ENCODE data around the gene BCORL1.

Gene BCORL1, protein sequence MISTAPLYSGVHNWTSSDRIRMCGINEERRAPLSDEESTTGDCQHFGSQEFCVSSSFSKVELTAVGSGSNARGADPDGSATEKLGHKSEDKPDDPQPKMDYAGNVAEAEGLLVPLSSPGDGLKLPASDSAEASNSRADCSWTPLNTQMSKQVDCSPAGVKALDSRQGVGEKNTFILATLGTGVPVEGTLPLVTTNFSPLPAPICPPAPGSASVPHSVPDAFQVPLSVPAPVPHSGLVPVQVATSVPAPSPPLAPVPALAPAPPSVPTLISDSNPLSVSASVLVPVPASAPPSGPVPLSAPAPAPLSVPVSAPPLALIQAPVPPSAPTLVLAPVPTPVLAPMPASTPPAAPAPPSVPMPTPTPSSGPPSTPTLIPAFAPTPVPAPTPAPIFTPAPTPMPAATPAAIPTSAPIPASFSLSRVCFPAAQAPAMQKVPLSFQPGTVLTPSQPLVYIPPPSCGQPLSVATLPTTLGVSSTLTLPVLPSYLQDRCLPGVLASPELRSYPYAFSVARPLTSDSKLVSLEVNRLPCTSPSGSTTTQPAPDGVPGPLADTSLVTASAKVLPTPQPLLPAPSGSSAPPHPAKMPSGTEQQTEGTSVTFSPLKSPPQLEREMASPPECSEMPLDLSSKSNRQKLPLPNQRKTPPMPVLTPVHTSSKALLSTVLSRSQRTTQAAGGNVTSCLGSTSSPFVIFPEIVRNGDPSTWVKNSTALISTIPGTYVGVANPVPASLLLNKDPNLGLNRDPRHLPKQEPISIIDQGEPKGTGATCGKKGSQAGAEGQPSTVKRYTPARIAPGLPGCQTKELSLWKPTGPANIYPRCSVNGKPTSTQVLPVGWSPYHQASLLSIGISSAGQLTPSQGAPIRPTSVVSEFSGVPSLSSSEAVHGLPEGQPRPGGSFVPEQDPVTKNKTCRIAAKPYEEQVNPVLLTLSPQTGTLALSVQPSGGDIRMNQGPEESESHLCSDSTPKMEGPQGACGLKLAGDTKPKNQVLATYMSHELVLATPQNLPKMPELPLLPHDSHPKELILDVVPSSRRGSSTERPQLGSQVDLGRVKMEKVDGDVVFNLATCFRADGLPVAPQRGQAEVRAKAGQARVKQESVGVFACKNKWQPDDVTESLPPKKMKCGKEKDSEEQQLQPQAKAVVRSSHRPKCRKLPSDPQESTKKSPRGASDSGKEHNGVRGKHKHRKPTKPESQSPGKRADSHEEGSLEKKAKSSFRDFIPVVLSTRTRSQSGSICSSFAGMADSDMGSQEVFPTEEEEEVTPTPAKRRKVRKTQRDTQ (N-terminal part only)

DNA sequence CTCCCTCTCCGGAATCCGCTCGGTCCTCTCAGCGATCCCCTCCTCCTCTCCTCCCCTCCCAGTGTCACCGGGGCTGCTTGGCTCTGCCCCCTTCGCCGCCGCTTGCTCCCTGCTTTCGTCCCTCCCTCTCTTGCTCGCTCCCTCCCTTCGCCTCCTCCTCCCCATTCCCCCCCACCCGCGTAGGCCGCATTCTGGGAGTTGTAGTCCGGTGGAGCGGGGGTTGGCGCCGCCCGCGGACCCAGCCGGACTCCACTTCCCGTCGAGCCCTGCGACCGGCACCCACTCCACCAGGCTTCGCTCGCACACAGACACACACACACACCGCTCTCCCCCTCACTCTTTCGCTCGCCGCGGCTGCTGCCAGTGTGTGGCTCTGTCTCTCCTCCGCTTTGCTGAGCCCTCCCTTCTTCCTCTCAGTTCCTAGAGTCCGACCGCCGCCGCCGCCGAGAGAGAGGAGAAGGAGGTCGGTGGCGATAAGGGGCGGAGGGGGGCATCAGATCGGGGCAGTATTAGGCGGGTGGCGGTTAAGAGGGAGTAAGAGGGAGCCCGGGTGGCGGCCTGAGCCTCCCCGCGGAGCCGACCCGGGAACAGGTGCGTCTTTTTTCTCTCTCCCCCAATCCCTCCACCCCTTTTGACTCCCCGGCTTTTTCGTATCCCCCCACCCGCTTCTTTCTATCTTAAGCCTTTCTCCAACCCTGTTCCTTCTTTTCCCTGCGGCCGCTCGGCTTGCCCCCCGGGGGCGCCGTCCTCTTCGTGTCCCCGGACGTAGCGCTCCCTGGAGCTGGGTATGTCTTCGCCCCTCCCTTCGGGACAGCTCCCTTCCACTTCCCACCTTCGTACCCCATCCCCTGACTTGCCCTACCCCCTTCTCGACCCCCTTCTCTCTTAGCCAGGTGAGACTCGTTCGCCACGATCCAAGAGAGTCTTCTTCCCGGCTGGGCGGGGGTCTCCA is at the start of gene BCORL1:
Gene BCORL1, plus strand, starts transcription at position 336 of the 952 bp plus-strand sequence. CDS start 22,597 bp downstream, outside the sequence.
- peak; percentile 58 to 79 (median 72) for DNase-seq

DNA sequence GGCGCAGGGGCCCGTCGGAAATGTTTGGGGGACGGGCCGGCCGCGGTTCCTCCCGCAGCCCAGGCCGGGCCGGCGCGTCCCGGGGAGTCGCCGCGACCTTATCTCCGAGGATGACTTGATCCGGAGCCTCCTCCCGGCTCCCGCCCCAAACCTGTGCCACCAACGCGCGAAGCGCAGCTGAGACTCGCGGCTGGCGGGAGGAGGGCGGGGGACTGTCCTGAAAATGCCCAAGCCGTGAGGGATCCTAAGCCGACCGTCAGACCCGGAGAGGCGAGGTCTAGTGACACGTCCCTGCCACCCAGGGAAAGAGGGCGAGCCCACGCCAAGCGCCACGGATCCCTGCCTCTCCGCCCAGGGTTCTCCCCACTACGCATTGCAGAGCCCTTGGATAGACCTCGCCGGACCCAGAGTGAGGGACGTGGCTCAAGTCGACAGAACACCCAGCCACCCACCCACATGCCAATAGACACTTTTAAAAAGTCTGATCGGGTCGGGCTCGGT is 49.6 kb upstream of the BCORL1 start:
- peak in 1 of 4 experiments; percentile 1 for DNase-seq

DNA sequence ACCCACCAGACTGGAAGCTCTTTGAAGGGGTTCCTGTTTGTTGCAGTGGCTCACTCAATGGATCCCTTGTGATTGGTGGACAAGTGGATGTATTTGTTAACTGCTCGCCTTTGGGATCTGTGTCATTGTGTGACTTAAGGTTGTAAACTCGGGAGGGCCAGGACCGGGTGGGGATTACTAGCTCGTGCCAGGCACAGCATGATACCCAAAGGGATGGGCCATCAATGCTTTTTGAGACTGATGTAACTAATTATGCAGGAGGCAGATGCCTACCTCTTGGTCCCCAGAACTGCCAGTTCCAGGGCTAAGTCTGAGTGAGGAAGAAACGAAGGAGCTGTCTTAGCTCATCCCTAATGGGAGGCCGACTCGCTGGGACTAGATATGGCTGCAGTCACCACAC is 48.7 kb upstream of the BCORL1 start:
- DNase-seq, result no peak

DNA sequence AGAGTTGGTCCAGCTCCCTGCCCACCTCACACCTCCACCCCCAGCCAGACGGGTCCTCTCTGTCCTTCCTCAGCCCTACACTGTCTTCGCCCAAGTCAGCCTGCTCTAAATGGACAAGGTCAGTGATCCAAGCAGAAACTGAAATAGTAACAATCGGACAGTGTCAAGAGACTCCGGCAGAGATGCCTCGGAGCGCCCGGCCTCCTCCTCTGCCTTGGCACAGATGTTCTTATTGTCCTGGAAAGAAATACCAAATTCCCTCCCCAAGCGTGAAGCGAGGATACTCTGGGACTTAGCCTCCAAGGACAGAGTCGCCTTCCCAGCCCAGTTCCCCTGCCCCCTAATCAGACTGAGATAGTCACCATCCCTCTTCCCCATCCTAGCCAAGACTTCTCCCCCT is 48.0 kb upstream of the BCORL1 start:
- DNase-seq, result no peak

DNA sequence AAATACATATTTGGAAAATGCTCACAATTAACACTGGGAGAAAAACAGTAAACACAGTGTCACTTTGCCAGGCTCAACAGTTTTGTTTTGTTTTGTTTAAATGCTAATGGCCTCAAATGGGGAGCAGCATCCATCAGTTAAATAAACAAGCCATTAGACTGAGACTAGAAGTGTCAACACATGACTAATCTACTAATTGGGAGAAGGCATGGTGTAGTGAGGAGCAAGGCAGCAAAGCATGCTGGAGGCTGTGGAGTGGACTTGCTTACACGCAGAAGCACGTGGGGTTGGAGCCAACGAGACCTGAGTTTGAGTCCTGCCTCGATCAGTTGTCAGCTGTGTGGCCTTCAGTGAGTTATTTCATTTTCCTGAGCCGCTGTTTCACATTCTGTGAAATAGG is 47.5 kb upstream of the BCORL1 start:
- DNase-seq, result no peak

DNA sequence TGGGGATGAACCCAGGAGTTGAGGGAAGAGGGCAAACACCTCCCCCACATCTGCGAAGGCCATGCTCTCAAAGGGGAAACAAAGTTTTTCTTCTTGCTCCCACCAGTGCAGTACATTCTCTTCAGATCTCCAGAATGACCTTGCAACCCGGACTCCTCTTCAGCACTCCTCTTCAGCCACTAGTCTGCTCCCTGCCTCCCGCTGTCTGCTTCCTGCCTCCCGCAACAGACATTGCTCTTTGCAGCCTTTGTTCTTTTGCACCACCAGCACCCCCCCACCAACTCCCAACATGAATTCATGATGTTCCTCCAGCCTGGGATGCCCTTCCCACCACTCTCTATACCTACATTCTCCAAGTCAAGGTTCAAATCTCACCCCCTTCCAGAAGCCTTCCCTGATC is 44.4 kb upstream of the BCORL1 start:
- DNase-seq, result no peak

DNA sequence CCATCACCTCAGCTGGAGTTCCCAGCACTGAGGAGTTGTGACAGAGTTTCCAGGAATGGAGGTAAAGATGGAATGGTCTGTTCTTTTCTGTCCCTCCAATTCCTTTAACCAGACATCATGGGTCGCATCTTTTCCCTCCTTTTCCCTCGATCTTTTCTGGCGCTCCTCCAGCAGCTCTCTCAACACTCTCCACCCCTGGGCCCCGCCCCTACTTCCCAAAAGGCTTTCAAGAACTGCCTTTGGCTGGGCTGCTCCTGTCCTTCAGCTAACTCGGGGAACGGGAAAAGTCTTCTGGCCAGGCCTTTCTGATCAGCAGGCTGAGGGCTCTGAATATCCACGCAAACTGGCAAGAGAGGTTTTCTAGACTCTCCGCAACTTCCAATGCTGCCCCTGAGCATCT is 42.4 kb upstream of the BCORL1 start:
- DNase-seq, result no peak

DNA sequence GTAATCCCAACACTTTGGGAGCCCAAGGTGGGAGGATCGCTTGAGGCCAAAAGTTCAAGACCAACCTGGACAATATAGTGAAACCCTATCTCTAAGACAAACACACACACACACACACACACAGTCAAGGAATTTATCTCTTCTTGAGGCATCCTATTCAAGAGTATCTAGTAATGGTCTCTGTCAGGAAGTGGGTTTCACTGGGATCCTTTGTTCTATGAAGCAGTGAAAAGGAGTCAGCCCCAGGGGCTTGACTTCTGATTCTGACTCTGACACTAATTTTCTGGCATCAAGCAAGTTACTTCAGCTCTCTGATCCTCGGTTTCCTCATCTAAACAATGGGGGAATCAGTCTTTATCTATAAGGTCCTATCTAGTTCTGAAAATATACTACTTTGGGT is 41.7 kb upstream of the BCORL1 start:
- no peak for DNase-seq

DNA sequence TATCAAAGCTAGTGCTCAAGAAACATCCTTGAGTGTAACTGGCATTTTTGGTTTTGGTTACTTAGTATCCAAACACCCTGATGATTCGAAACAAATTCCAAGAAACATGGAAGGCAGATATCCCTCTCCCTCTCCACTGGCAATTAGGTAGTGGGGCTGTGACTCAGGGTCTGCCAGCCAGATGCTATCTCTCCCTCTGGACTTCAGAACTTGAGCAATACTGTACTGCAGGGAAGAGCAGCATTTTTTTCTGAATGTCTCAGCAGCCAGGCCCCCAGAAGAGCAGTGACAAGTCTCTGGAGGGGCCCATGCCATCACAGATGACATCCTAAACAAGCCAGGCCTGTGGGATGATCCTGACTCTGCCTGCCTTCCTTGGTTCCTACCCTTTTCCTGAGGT is 37.3 kb upstream of the BCORL1 start:
- no peak for DNase-seq

DNA sequence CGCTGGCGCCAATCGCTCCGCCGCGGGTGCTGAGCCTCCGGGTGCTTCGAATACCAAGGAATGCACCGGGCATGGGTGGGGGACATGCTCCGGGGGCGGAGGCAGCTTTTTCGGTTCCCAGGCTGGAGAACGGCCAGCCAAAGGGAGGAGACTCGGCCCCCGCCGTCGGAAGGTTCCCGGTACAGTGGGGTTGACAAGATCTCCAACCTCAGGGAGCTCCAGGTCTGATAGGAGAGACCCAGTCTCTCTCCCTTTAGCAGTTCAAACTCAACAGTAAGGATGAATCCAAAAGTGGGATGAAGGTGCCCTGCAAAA is 29.1 kb upstream of the BCORL1 start:
- no peak for DNase-seq

DNA sequence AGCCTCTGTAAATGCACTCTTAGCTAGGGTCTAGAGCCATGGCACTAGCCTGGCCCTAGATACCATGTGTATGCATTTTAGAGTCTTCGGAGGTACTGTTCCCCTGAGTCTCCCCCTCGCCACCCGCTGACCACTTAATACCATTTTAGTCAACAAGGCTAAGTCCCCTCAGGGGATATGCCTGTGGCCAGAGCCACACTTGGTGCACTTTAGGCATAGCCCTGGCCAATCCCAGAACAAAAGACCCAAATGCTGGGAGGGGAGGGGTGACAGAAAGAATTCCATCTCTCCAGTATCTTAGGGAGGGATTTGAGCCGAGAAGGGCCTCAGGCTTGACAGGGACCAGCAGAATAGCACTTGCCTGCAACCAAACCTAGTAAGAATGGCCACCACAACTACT is 28.6 kb upstream of the BCORL1 start:
- DNase-seq, result no peak

DNA sequence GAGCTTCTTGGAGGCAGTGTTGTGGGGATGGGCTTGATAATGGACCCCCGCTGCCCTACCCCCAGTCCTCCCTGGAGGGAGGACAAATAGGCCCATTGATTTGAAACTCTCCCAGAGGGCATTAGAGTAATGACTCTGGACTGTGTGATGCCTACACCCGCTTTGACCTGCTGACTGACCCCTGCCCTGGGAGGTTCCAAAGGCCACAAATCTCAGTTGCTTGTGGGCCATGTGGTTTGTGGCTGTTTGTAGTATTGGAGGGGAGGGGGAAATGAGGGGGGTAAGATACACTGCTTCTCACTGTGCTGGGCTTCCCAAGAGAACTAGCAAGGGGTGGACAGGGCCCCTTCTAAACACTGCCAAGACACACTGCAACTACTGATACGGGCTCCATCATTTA is 27.6 kb upstream of the BCORL1 start:
- no peak for DNase-seq

DNA sequence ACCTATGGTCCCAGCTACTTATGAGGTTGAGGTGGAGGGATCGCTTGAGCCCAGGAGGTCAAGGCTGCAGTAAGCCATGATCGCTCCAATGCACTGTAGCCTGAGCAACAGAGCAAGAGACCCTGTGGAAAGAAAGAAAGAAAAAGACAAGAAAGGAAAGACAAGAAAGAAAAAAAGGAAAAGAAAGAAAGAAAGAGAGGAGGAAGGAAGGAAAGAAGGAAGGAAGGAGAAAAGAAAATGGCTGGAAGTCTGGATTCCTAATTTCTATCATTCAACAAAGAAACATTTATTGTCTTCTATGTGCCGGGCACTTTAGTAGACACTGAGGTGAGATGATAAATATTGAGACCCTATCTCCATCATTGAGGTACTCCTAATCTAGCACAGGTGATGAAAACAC is 26.8 kb upstream of the BCORL1 start:
- DNase-seq, result no peak

DNA sequence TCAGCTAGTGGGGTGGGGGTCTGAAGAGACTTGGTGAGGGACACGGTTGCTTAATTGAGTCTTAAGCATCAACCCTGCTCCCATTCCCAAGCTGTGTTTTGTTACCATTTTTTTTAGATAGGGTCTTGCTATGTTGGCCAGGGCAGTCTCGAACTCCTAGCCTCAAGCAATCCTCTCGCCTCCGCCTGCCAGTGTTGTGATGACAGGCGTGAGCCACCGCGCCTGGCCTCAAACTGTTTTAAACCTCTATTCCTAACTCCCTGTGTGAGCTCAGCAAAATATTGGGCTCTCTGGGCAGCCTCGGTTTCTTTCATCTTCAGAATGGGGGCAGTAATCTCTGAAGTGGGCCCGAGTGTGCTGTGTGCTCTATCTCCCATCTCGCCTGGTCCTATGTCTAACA is 26.3 kb upstream of the BCORL1 start:
- DNase-seq, result no peak

DNA sequence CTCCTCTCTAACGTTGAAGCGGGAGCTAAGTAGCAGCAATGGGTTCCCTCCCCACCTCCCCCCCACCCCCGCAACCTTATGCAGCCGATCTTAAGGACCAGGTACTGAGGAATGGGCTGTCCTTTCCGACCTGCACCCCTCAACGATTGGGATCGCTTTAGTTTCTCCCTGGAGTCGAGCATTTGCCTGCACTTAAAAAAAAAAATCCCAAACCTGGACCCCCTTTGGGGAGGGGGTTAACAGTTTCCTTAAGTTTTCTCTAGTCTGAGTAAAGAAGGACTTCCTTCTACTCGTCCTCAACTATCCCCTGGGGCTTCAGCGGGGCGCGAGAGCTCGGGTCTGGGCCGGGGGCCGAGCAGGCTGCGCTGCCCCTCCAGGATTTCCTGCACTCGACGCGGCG is 25.7 kb upstream of the BCORL1 start:
- no peak for DNase-seq

DNA sequence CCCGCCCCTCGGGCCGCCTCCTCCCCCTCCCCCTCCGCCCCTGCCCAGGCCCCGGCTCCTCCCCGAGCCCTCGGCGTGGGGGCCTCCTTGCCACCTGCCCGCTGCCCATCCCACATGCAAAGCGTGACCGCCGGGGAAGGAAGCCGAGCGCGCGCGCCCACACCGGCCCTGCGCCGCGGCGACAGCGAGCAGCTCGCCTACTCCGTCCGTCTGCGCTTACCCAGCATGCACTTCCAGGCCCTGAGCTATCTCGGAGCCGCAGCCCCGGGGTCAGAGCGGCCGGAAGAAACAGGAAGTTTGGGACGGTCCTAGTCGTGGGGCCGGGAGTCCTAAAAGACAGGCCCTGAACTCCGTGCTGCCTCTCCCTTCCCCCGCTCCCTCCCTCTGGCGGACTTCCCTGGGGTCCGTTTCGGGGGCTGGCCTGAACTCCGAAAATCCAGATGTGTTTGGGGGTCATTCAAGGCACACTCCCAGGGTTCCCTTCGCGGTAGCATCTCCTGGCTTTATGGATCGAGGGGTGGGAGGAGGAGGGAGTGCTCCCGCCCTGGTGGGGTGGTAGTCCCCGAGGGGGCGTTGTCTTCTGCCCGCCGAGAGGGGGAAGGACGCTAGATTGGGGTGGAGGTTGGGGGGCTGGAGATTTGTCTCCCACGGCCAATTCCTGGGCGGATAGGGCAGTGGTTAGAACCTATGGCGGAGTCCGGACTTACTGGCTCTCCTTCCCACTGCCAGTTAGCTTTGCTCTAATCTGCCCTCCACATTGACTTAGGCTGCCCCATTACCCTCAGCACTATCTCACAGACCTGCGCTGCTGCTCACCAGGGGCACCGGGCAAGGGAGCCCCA is 25.0 kb upstream of the BCORL1 start:
- peak in 2 of 4 experiments; percentile 5 to 6 for DNase-seq

DNA sequence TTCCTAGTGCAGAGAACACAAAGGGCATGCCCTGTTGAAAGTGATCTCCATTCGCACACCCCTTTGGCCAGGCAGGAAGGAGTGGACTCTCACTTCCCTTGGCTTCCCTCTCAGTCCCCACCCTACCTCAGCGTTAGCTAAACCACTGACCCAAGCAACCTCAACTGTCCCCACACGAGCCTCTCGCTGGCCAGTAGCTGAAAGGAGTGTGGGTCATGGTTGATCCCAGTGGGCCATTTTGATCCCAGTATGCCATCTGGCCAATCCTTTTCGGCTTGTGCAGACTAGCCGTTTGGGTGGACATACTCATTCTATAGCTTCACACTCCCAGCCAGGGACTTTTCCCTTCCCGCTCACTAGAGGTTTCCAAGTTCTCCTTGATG is 24.4 kb upstream of the BCORL1 start:
- DNase-seq, result no peak

DNA sequence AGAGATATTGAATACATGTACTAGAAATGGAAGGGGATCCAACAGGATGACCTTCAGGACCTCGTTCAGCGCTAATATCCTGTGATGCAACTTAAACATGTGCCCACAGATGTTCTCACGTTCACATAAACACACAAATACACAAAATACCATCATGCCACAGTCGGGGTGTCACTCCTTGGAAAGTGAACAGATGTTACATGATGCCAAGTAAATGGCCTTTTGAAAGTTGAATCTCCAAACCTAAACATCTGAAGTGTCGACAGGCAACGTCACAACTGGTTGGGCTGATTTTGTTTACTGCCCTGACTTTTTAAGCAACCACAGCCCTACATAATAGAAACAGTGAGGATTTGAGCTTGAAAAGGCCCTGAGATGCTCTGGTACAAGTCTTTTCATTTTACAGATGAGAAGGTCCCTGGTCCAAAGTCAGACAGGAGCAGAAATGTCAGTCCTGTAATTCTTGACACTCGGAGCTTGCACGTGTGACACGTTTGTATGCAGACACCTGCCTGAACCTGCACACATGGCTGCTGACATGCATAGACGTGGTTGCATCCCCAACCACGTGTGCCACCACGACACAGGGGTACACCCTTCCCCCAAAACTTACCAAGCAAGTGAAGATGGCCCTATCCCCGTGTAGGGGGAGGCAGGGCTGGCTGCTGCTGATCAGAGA is 23.5 kb upstream of the BCORL1 start:
- DNase-seq, result no peak

DNA sequence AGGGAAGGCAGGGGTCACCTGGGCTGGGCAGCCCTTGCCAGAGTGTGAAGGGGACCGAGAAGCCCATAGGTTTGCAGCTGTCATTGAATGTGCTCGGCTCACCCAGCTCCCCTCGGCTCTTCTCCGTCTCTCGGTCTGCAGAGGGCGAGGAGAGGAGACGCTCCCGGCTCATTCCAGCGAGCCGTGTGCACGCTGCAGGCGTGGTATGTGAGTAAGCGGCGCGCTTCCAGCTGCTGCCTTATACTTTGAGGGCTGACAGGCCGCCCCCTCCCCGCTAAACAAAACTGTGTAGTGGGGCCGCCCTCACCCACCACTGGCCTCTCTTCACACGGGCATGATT is 23.0 kb upstream of the BCORL1 start:
- DNase-seq, result no peak

Measured in activated CD4-positive, CD25-positive, alpha-beta regulatory T cell (primary cell).